ES-I3 (cell line): ENCODE results near the gene SLC15A4.

Source experiments
- H3K36me3 ChIP-seq: 2 replicates; pipeline ENCODE4 v1.6.1; 2013; ENCODE audit warnings: mild to moderate bottlenecking, low read length, control low read depth, moderate library complexity; ENCODE audit not compliant: insufficient read depth
- H3K4me1 ChIP-seq: 2 replicates; pipeline ENCODE4 v1.6.1; 2013; ENCODE audit warnings: mild to moderate bottlenecking, control low read depth, low read length; ENCODE audit not compliant: insufficient read depth
- H3K9ac ChIP-seq: 2 replicates; pipeline ENCODE4 v1.6.1; 2013; ENCODE audit warnings: low read depth, mild to moderate bottlenecking, low read length, moderate library complexity
- H3K9me3 ChIP-seq: 2 replicates; pipeline ENCODE4 v1.6.1; 2013; ENCODE audit warnings: mild to moderate bottlenecking, low read length, moderate library complexity; ENCODE audit not compliant: control insufficient read depth, insufficient read depth

SLC15A4 gene

GRCh38 chr12:128823916-128824839 is at the start of gene SLC15A4:
TSS of gene SLC15A4 (minus strand) at chr12:128823958. CDS start at chr12:128823943, 15 bp downstream.
- Histone ChIP-seq H3K9me3 (no peaks in the 10 kb centered on the region), H3K9ac (peak within 1 kb of the TSS; percentile 91), H3K4me1 (peaks cover 9% of the 10 kb centered on the region; the same call in 1 of the 2 replicates), H3K36me3 (no peaks in the 10 kb centered on the region)

- no peaks in the 10 kb centered on the region for H3K36me3 ChIP-seq
- H3K4me1 ChIP-seq, result no peaks in the 10 kb centered on the region
Observed at GRCh38 chr12:128872303-128872702, 48.5 kb upstream of the SLC15A4 start.

GRCh38 chr12:128871516-128871892 is 47.7 kb upstream of the SLC15A4 start:
- Histone ChIP-seq H3K4me1 (no peaks in the 10 kb centered on the region), H3K9ac (no peak overlapping the region), H3K9me3 (no peaks in the 10 kb centered on the region; the same call in none of the 2 replicates), H3K36me3 (no peaks in the 10 kb centered on the region)

More at GRCh38 chr12:128872303-128872702, 48.5 kb upstream of the SLC15A4 start:
- Histone ChIP-seq H3K9me3 (no peaks in the 10 kb centered on the region; the same call in none of the 2 replicates), H3K9ac (no peak overlapping the region)

- no peaks in the 10 kb centered on the region for H3K4me1 ChIP-seq
- H3K36me3 ChIP-seq, result no peaks in the 10 kb centered on the region
- H3K9me3 ChIP-seq, result no peaks in the 10 kb centered on the region
- H3K9ac ChIP-seq, result no peak overlapping the region
Observed at GRCh38 chr12:128867466-128867865, 43.7 kb upstream of the SLC15A4 start.

GRCh38 chr12:128864516-128865186 is 40.9 kb upstream of the SLC15A4 start:
- no peaks in the 10 kb centered on the region for H3K4me1 ChIP-seq
- no peaks in the 10 kb centered on the region for H3K9me3 ChIP-seq
- no peak overlapping the region for H3K9ac ChIP-seq
- H3K36me3 ChIP-seq, result no peaks in the 10 kb centered on the region

- Histone ChIP-seq H3K36me3 (no peaks in the 10 kb centered on the region), H3K9me3 (no peaks in the 10 kb centered on the region), H3K4me1 (no peaks in the 10 kb centered on the region), H3K9ac (no peak overlapping the region)
Observed at GRCh38 chr12:128863957-128864356, 40.2 kb upstream of the SLC15A4 start.

GRCh38 chr12:128861226-128862016 is 37.7 kb upstream of the SLC15A4 start:
- Histone ChIP-seq H3K9ac (no peak overlapping the region), H3K36me3 (no peaks in the 10 kb centered on the region), H3K9me3 (no peaks in the 10 kb centered on the region), H3K4me1 (no peaks in the 10 kb centered on the region)

- Histone ChIP-seq H3K9ac (no peak overlapping the region), H3K9me3 (no peaks in the 10 kb centered on the region), H3K4me1 (no peaks in the 10 kb centered on the region), H3K36me3 (no peaks in the 10 kb centered on the region)
Observed at GRCh38 chr12:128859311-128859710, 35.6 kb upstream of the SLC15A4 start.

GRCh38 chr12:128857133-128857763 is 33.5 kb upstream of the SLC15A4 start:
- Histone ChIP-seq H3K9me3 (no peaks in the 10 kb centered on the region), H3K9ac (no peak overlapping the region), H3K36me3 (no peaks in the 10 kb centered on the region), H3K4me1 (no peaks in the 10 kb centered on the region)

GRCh38 chr12:128856791-128857078 is 33.0 kb upstream of the SLC15A4 start:
- H3K9me3 ChIP-seq, result no peaks in the 10 kb centered on the region
- no peak overlapping the region for H3K9ac ChIP-seq
- no peaks in the 10 kb centered on the region for H3K4me1 ChIP-seq
- no peaks in the 10 kb centered on the region for H3K36me3 ChIP-seq

- no peaks in the 10 kb centered on the region for H3K4me1 ChIP-seq
- H3K36me3 ChIP-seq, result no peaks in the 10 kb centered on the region
- H3K9ac ChIP-seq, result no peak overlapping the region
- no peaks in the 10 kb centered on the region for H3K9me3 ChIP-seq
Observed at GRCh38 chr12:128856035-128856790, 32.5 kb upstream of the SLC15A4 start.

- Histone ChIP-seq H3K4me1 (peaks cover 4% of the 10 kb centered on the region; the same call in 1 of the 2 replicates), H3K36me3 (no peaks in the 10 kb centered on the region), H3K9me3 (no peaks in the 10 kb centered on the region), H3K9ac (peak overlapping the region; percentile 80)
Observed at GRCh38 chr12:128853600-128854197, 29.9 kb upstream of the SLC15A4 start.

GRCh38 chr12:128852885-128853599 is 29.3 kb upstream of the SLC15A4 start, which contains the start of gene GLT1D1:
TSS of gene GLT1D1 (plus strand) at chr12:128853478. CDS start at chr12:128853582, 104 bp downstream.
- peaks cover 4% of the 10 kb centered on the region; the same call in 1 of the 2 replicates for H3K4me1 ChIP-seq
- H3K9me3 ChIP-seq, result no peaks in the 10 kb centered on the region
- H3K9ac ChIP-seq, result peak within 1 kb of the TSS; percentile 80
- H3K36me3 ChIP-seq, result no peaks in the 10 kb centered on the region
